Stimulated activated CD8-positive, alpha-beta memory T cell treated with anti-CD3 and anti-CD28 coated beads, Interleukin-7, amount 100 ng/mL, for 4 hours (primary cell): ENCODE measurements around the gene TNK2.
"Not testable (repeated sequence)": the region's sequence is repeated elsewhere in the genome, so short reads cannot be mapped to it uniquely, and the experiment has no call there.

ENCODE experiments used
- DNase-seq, 2 donors: peaks; one replicate each; pipeline ENCODE4 v3.0.0-alpha.2; 2020; ENCODE audit warnings: low read depth in 2 of 2

Gene TNK2

GRCh38 chr3:195916991-195917390, 8.6 kb upstream of the TNK2 start:
- DNase-seq = no peak

- DNase-seq = no peak
Measured at GRCh38 chr3:195916291-195916690, 7.9 kb upstream of the TNK2 start.

GRCh38 chr3:195914648-195915473, 6.5 kb upstream of the TNK2 start:
- DNase-seq = peak; percentile 88 to 94

GRCh38 chr3:195914146-195914545, 5.8 kb upstream of the TNK2 start:
- not testable (repeated sequence) for DNase-seq

GRCh38 chr3:195913382-195913781, 5.0 kb upstream of the TNK2 start:
- DNase-seq = no peak

- no peak for DNase-seq
Measured at GRCh38 chr3:195911946-195912270, 3.6 kb upstream of the TNK2 start.

GRCh38 chr3:195911041-195911945, 2.9 kb upstream of the TNK2 start:
- no peak for DNase-seq

- DNase-seq = no peak
Measured at GRCh38 chr3:195910499-195910845, 2.1 kb upstream of the TNK2 start.

- peak; percentile 74 to 89 for DNase-seq
Measured at GRCh38 chr3:195909644-195910498, 1.5 kb upstream of the TNK2 start.

GRCh38 chr3:195908694-195909581, 587 bp upstream of the TNK2 start:
- DNase-seq = no peak

GRCh38 chr3:195907684-195907933, 742 bp downstream of the TNK2 start:
- no peak for DNase-seq

- DNase-seq = peak; percentile 68 to 69
Measured at GRCh38 chr3:195906865-195907683, 1.3 kb downstream of the TNK2 start.

GRCh38 chr3:195905970-195906864, 2.1 kb downstream of the TNK2 start:
- DNase-seq = no peak

GRCh38 chr3:195904368-195904767, 4.0 kb downstream of the TNK2 start:
- no peak for DNase-seq

- DNase-seq = no peak
Measured at GRCh38 chr3:195903950-195904290, 4.4 kb downstream of the TNK2 start.

- not testable (repeated sequence) for DNase-seq
Measured at GRCh38 chr3:195902634-195903033, 5.7 kb downstream of the TNK2 start.

GRCh38 chr3:195901836-195902585, 6.3 kb downstream of the TNK2 start:
- not testable (repeated sequence) for DNase-seq

GRCh38 chr3:195900436-195901355, 7.7 kb downstream of the TNK2 start:
- DNase-seq = no peak
